GM18508 (cell line): Measurements from ENCODE around the gene CCL3.
"Not testable (repeated sequence)": the region's sequence is repeated elsewhere in the genome, so short reads cannot be mapped to it uniquely, and the experiment has no call there.

ENCODE experiments used
- ATAC-seq: cut with Tn5 transposase; IDR thresholded peaks from one replicate; pipeline ENCODE4 v1.9.1; 2021; ENCODE audit warnings: moderate number of reproducible peaks; ENCODE audit not compliant: insufficient read depth, unreplicated experiment

CCL3 gene

GRCh38 chr17:36088670-36089338 lies 1.1 kb downstream of the CCL3 start:
- ATAC-seq, result no peak

- not testable (repeated sequence) for ATAC-seq
Observed at GRCh38 chr17:36087897-36088572, 1.9 kb downstream of the CCL3 start.

GRCh38 chr17:36087471-36087870 lies 2.5 kb downstream of the CCL3 start:
- ATAC-seq, result not testable (repeated sequence)

GRCh38 chr17:36086791-36087190 lies 3.2 kb downstream of the CCL3 start:
- no peak for ATAC-seq

GRCh38 chr17:36085765-36086164 lies 4.2 kb downstream of the CCL3 start:
- ATAC-seq, result no peak

GRCh38 chr17:36083691-36084090 lies 6.3 kb downstream of the CCL3 start:
- ATAC-seq, result not testable (repeated sequence)

- not testable (repeated sequence) for ATAC-seq
Observed at GRCh38 chr17:36082482-36083120, 7.3 kb downstream of the CCL3 start.

- ATAC-seq, result not testable (repeated sequence)
Observed at GRCh38 chr17:36081681-36082471, 8.1 kb downstream of the CCL3 start.

- no peak for ATAC-seq
Observed at GRCh38 chr17:36074365-36074764, 15.6 kb downstream of the CCL3 start.

GRCh38 chr17:36072431-36073121 lies 17.4 kb downstream of the CCL3 start:
- ATAC-seq, result no peak

GRCh38 chr17:36071751-36072150 lies 18.2 kb downstream of the CCL3 start:
- no peak for ATAC-seq

GRCh38 chr17:36070427-36070826 lies 19.5 kb downstream of the CCL3 start:
- ATAC-seq, result no peak

GRCh38 chr17:36069136-36069535 lies 20.8 kb downstream of the CCL3 start:
- ATAC-seq, result no peak

- ATAC-seq, result no peak
Observed at GRCh38 chr17:36068524-36068923, 21.4 kb downstream of the CCL3 start.

- ATAC-seq, result no peak
Observed at GRCh38 chr17:36066365-36066985, 23.5 kb downstream of the CCL3 start.

GRCh38 chr17:36063786-36064541 lies 26.0 kb downstream of the CCL3 start, which contains the start of gene CCL18:
Gene CCL18 (plus strand): TSS chr17:36064272. CDS start chr17:36064343, 71 bp downstream.
- ATAC-seq, result no peak

- no peak for ATAC-seq
Observed at GRCh38 chr17:36060816-36061215, 29.1 kb downstream of the CCL3 start.

GRCh38 chr17:36059406-36059805 lies 30.5 kb downstream of the CCL3 start:
- no peak for ATAC-seq

GRCh38 chr17:36057911-36058310 lies 32.0 kb downstream of the CCL3 start:
- ATAC-seq, result no peak
